Thyroid gland (tissue), 4 donors: ENCODE measurements around the gene CHST2.

Experiments
- POLR2A ChIP-seq, 2 donors: fragments of 450-650 bp; IDR thresholded peaks; one replicate each; pipeline ENCODE4 v1.6.1; 2017; ENCODE audit warnings: antibody characterized with exemption in 2 of 2, mild to moderate bottlenecking in 2 of 2, moderate library complexity in 1 of 2
- TF ChIP-seq, protein P1 (sequence below), 6 experiments: fragments of 200-600 bp in 3 of 6; fragments of 450-650 bp in 3 of 6; sonication (generic) in 3 of 6; IDR thresholded peaks; one replicate each; pipeline ENCODE4 v1.5.1; 2016 to 2019; ENCODE audit warnings: antibody characterized with exemption in 6 of 6, mild to moderate bottlenecking in 2 of 6, inconsistent platforms in 1 of 6, moderate library complexity in 1 of 6

DNA sequence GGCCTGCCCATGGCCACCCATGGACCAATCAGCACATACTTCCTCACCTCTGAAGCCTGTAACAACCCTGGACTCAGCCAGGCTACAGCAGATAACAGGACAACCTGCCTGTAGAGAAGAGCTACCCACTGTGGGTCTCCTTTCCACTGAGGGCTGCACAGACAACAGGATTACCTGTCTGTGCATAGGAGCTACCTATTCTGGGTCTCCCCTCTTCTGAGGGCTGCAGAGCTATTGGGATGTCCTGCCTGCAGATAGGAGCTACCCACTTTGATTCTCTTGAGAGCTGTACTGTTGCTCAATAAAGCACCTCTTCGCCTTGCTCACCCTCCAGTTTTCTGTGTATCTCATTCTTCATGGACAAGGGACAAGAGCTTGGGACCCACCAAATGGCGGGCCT, 23.8 kb upstream of the CHST2 start:
- no peak for TF ChIP-seq POLR2A (IDR thresholded peaks at IDR 0.05)
- TF ChIP-seq, protein P1, sequence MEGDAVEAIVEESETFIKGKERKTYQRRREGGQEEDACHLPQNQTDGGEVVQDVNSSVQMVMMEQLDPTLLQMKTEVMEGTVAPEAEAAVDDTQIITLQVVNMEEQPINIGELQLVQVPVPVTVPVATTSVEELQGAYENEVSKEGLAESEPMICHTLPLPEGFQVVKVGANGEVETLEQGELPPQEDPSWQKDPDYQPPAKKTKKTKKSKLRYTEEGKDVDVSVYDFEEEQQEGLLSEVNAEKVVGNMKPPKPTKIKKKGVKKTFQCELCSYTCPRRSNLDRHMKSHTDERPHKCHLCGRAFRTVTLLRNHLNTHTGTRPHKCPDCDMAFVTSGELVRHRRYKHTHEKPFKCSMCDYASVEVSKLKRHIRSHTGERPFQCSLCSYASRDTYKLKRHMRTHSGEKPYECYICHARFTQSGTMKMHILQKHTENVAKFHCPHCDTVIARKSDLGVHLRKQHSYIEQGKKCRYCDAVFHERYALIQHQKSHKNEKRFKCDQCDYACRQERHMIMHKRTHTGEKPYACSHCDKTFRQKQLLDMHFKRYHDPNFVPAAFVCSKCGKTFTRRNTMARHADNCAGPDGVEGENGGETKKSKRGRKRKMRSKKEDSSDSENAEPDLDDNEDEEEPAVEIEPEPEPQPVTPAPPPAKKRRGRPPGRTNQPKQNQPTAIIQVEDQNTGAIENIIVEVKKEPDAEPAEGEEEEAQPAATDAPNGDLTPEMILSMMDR (IDR thresholded peaks at IDR 0.05) = no peak
